HG03378 (cell line): ENCODE data around the gene ZNF768.
A peak's percentile ranks its signal among the peaks of the same experiment; 100 is the strongest.

Experiments
- ATAC-seq: cut with Tn5 transposase; IDR thresholded peaks from one replicate; pipeline ENCODE4 v1.9.1; 2021; ENCODE audit warnings: mild to moderate bottlenecking, moderate library complexity; ENCODE audit not compliant: unreplicated experiment

Gene ZNF768

DNA sequence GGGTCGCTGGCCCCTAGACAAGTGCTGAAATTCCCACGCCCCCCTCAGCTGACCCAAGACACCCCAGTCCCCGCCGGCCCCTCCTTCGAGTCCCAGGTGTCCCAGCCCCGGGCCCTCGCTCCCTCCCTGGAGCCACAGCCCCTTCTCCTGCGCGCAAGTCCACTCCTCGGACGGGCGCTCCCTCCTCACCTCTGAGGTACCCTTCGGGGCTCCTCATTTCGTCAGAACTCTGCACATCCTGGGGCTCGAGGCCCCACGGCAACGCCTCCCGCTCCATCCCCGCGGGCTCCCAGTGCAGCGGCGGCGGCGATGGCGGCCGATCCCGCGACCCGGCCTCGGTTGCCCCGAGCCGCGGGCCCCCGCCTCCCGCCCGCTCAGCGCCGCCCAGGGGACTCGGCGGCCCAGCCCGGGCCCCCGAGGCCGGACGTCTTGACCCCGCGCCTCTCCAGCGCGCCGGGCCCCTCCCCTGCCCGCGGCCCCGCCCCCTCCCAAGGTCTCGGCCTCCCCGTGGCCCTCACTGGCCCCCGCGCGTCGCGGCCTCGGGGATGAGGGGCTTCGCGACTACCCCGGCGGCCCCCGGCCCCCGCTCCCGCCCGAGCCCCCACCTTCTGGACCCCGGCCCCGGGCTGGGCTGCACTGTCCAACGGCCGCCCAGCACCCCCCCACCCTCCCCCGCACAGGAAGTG lies at the start of gene ZNF768:
TSS of gene ZNF768 (minus strand) at position 430 of the 686 bp plus-strand sequence. CDS start at position 277, 153 bp downstream.
- no peak for ATAC-seq

DNA sequence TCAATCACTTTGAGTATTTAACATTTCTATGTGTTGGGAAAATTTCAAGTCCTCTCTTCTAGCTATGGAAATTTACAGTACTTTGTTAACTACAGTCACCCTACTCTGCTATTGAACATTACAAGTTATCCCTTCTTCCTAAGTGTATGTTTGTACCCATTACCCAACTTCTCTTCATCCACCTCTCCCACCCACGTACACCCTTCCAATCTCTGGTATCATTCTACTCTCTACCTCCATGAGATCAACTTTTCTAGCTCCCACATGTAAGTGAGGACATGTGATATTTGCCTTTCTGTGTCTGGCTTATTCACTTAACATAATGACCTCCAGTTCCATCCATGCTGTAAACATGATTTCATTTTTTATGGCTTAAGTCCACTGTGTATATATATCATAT lies 48.3 kb upstream of the ZNF768 start:
- ATAC-seq, result no peak

DNA sequence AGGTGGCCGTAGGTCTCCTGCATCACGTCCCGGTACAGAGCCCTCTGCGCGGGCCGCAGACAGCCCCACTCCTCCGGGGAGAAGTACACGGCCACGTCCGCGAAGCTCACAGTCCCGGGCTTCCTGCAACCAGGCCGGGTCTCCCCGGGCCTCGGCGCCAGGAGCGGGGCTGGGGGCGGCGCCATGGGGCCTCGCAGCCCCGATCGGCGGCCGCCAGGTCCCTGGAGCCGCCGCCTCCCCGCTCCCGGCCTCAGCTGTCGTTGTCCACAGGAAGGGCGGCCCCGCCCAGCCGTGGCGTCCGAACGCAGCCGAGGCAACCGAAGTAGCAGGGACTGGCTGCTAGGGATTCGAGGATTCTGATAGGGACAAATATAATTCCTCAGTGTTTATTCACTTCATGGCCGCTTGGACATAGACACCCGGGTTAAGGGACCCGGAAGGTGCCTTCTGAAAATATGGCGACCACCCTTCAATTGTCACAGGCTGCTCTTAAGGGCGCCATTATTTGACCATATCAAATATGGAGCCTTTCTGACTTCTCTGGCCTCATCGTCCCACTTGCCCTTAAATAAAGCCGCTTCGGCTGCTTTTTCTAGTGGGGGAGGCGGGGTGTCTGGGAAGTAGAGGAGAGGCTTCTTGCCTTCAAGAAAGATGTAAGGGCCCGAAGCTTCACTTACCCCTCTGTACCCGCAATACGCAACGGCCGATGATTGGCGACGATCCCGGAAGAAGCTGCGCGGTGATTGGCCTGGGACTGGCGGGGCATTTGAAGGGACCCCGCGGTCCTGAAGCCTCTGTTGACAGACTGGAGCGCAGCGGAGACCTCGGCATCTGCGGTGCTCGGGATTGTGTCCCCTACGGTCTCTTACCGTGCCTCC lies 45.3 kb upstream of the ZNF768 start, which contains the start of gene ZNF688:
TSS of gene ZNF688 (minus strand) at position 270 of the 878 bp plus-strand sequence. CDS start at position 185, 85 bp downstream.
- ATAC-seq, result peak; percentile 63

DNA sequence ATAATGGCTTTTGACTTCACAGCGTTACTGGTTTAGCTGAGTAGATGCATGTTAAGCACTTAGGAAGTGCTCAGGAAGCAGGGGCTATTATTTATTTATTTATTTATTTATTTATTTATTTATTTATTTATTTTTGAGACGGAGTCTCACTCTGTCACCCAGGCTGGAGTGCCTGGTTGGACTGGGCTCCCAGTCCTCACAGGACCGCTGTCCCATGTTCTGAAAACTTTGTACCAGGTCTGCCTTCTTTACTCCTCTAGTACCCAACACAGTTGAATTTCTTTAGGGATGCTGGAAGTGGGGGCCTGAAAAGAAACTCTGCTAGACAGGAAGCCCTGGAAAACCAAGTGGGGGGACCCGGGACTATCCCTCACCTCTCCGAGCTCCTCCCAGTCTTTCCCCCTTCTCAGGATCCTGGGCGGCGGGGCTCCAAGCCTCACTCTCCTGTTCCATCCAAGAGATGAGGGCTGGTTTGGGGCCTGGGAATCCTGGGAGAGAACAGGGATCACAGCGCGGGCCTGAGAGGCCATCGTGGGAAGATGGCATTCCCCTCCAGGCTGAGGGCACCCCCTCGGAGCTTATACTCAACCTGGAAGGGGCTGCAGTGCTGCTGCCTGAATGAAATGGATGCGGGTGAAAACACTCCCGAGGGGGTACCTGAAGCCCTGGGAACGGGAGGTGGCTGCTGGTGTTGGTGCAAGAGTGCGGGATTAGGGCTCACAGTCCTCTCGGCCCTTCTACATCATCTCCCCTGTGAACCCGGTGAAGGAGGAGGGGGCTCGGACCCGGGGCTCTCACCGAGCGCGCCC lies 44.5 kb upstream of the ZNF768 start:
- ATAC-seq, result no peak

DNA sequence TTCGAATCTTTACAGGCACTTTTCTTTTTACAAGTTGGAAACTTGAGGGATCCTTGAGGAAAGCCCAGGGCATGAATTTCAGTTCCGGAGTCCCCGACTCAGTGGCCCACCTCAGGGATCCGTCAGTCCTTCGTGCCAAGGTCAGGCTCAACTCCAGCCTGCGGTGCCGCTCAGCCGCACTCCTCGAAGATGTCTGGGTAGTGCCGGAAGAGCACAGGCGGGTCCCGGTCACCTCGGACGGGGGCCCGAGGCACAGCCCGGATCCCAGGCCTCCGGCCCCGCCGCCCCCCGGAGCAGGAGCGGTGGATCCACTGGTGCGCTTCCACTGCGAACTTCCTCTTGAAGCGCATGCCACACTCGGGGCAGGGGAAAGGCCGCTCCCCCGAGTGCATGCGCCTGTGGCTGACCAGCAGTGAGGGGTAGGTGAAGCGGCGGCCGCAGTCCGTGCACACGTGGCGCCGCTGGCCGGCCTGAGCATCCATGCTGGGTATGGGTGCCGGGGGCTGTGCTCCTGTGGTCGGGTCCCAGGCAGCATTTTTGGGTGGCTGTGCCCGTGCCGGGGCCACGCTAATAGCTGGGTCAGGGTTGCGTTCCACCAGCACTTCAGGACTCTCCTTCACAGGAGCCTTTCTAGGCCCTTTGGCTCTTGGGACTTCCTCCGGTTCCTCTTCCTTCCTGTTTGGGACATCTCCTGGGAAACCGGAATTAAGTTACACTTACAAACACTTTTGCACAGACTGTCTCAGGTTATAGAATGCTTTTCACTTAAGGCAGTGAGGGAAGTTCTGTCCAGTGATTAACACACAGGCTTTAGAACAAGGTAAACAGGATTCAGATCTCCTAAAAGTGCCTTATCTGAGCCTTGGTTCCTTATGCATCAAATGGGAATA lies 43.6 kb upstream of the ZNF768 start:
- ATAC-seq, result no peak

DNA sequence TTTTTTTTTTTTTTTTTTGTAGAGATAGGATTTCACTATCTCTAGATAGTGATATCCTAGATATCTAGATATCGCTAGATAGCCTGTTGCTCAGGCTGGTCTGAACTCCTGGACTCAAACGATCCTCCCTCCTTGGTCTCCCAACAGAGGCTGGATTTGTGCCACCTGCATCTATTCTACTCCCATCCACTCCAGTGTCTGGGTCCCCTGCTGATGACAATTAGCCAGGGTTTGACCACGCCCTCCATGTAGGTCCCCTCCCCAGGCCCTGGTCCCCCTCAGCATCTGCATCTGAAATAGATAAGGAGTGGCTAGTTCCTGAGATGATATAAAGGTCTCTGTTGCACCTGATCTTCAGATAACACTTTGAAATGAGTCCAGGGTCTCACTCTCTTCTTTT lies 42.9 kb upstream of the ZNF768 start:
- no peak for ATAC-seq

DNA sequence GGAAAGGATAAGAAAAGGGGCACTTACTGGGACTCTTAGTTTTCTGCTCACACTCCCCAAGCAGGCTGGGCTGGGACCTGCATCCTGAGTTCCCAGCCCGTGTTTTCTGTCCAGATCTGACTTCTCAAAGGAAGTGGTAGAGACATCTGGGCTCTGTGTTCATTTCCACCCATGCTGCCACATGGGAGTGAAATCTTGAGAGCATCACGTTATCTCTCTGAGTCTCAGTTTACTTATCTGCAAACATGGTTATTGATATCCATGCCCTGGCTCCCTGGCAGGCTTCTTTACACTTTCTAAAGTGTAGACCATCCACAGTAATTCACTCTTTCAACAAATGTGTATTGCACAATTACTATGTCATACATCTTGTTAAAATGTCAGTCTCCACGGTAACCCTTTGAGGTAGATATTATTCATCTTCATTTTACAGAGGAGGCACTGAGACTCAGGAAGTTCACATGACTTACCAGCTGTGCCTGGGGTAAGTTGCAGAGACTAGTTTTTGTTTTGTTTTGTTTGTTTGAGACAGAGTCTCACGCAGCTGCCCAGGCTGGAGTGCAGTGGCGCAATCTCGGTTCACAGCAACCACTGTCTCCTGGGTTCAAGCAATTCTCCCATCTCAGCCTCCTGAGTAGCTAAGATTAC lies 41.7 kb upstream of the ZNF768 start:
- peak; percentile 34 for ATAC-seq

DNA sequence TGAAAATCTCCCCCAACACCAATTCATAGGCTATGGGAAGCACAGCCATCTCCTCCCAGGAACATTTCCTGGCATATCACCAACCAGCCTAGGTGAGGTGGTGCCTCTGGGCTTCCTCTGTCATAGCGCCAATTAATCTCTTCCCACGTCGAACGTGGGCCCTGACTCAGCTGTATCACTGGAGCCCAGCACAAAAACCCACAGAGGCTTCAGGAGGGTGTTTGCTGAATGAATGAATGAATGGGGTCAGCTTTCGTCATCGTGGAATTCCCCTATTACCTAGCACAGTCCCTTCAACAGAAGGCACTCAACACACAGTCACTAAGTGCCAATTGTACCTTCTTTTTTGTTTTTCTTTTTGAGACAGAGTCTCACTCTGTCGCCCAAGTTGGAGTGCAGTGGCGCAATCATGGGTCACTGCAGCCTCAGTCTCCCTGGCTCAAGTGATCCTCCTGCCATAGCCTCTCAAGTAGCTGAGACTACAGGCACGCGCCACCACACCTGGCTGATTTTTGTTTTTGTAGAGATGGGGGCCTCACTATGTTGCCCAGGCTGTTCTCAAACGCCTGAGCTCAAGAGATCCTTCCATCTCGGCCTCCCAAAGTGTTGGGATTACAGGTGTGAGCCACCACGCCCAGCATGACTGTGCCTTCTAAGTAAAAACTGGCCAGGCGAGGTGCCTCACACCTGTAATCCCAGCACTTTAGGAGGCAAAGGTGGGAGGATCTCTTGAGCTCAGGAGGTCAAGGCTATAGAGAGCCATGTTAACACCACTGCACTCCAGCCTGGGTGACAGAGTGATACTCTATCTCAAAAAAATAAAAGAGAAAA lies 41.0 kb upstream of the ZNF768 start:
- no peak for ATAC-seq

DNA sequence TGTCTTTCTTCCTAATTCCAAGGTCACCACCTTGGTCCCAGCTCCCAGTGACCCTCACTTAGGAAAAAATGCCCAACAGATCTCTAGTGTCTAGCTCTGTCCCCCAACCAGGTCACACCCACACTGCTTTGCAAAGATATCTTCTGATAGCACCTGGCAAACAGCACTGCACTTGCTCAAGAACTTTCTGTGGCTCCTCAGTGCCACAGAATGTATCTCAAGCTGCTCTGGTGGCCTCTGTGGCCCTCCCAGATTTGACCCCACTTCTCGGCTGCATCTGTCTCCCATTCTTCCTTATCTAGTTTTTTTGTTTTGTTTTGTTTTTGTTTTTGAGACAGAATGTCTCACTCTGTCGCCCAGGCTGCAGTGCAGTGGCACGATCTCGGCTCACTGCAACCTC lies 40.2 kb upstream of the ZNF768 start:
- ATAC-seq, result no peak

DNA sequence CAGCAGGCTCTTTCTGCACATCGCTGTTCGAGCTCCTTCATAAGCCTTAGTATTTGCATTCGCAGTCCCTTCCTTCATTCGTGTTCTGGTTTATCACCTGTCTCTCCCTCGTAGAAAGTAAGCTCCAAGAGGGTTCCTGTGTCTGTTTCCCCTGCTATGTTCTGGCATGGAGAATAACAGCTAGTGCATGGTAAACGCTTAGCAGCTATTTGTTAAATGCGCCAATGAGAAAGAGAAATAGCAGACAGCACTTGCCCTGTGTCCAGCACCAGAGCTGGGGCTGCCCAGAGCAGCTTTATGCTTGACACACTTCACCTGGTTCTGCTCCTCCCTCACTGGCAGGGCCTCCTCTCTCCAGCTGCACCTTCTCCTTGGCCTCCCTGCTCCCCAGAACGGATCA lies 39.6 kb upstream of the ZNF768 start:
- no peak for ATAC-seq

DNA sequence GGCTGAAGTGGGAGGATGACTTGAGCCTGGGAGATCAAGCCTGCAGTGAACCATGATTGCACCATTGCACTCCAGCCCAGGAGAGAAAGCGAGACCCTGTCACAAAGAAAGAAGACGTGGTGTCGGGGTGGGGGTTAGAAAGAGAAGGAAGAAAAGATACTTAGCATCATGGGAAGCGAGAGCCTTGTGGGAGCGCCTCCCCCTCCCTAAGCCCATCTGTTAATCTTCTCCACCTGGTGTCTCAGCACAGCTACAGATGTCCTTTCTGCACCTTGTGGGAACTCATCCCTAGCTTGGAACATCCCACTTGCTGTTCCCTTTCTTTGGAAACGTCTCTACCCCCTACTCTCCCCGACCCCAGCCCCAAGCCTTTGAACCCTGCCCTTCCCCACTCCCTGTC lies 39.2 kb upstream of the ZNF768 start:
- no peak for ATAC-seq

DNA sequence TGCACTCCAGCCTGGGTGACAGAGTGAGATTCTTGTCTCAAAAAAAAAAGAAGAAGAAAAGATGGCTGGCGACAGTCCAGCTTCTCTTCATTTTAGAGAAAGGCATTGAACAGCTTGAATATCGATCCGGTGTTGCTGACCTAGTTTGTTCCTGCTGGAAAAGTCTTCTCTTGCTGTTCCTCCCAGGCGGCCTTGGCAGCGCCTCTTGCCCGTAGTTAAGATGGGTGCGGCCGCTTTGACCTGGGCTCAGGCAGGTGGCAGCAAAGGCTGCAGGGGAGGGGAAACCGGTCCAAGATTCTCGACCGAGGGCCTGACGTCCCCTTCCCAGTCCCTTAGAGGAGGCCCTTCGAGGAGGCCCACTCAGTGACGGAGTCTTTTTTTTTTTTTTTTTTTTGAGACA lies 35.7 kb upstream of the ZNF768 start:
- no peak for ATAC-seq

DNA sequence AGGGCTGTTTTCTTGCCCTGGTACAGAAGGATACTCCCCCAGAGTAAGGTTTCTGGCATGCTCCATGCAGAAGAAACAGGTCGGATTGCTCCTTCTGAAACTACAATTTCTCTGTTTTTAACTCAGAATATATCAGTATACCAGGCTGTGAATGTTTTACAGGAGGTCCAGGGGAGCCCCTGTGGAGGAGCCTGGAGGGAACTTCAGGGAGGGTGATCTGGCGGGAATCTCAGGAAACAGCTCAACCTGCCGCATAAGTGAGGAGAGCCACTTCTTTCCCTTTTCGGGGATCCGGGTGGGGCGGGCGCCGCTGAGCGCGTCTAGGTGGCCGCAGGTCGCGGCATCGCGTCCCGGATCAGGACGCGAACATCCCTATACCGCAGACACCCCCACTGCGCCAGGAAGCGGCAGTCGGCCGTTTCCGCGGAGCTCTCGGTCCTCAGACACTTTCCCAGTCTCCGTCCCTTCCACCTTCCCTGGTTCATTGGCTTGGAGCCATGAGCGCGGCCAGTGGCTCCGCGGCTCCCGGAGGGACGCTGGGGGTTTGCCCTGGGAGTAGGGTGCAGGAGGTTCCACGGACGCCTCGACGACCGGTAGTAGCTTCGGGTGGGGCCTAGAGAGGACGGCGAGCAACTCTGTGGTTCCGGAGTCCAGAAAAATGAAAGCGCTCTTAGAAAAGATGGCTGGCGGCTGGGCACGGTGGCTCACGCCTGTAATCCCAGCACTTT lies 34.9 kb upstream of the ZNF768 start:
- no peak for ATAC-seq

DNA sequence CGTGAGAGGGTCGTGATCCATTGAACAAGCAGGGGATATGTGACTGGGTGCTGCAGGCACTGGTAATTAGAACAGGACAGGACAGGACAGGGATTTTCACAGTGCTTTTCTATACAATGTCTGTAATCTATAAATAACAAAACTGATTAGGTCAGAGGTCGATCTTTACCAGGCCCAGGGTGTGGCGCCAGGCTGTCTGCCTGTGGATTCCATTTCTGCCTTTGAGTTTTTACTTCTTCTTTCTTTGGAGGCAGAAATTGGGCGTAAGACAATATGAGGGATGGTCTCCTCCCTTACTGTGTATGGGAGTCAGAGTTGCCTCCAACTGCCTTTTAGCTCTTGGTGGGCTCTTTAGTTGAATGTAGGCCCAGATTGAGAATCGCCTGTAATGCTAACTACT lies 33.3 kb upstream of the ZNF768 start:
- ATAC-seq, result no peak

DNA sequence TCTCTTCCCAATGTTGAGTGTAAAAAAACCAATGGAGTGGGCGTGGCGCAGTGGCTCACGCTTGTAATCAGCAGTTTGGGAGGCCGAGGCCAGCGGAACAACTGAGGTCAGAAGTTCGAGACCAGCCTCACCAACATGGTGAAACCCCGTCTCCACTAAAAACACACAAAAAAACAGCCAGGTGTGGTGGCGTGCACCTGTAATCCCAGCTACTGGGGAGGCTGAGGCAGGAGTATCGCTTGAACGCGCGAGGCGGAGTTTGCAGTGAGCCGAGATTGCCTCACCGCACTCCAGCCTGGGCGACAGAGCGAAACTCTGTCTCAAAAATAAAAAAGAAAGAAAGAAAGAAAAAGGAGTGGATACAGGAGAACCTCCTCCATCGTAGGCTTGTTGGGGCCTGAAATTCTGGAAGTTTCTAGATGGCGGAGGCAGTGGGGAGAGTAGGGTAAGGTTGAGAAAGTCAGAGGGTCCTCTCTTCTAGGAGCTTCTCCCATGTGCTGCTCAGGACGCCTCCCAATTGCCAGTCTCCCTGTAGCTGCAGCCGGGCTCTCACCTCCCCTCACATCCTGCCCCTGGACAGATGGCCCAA lies 32.5 kb upstream of the ZNF768 start:
- no peak for ATAC-seq

DNA sequence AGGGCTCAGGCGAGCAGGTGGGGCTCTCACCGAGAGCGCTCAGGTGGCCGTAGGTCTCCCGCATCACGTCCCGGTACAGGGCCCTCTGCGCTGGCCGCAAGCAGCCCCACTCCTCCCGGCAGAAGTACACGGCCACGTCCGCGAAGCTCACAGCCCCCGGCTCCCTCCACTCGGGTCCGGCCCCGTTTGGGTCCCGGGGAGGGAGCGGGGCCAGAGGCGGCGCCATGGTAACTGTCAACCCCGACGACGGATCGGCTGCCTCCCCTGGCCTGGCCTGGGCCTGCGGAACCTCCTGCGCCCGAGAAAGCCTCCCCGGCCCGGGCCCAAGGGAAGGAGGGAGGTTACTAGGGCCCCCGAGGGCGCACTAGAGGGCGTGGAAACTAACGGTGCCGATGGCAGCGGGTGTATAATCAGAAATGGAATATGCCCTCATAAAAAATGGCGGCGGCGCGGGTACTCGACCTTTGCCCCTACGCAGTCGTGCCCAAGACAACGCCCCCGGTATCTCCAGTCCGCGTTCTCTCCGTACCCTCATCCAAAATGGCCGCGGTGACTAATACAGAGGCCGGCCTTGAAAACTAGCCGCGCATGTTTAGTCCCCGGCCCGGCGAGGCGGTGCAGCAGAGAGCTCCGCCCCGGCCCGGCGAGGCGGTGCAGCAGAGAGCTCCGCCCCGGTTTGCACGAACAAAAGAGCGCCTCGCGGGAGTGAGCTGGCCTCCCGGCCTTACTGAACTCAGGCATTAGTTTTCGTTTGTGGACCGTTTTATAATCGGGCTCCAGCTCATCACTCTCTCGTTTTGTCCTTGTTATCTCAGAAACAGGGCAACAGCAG lies 31.8 kb upstream of the ZNF768 start, which contains the start of gene ZNF764:
TSS of gene ZNF764 (minus strand) at position 418 of the 832 bp plus-strand sequence. CDS start at position 226, 192 bp downstream.
- peak; percentile 78 for ATAC-seq

DNA sequence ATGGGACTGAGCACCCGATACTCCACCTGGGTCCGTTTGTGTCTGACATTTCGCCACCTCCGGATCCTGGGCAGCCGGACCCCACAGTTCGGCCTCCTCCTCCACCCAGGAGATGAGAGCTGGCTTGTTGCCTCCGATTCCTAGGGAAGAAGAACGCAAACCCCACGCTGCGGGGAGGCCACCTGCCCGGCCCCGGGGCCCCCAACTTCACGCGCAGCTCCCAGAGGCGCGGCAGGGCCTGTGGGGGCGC lies 31.3 kb upstream of the ZNF768 start:
- ATAC-seq, result peak; percentile 21
